Hepatocyte (in vitro differentiated cells): Measurements from ENCODE around the gene HEATR5A. TPM values are rescaled to one million over a fixed set of nuclear protein-coding genes. Genes with fewer than 3 reads are reported as not detected.
A peak's percentile ranks its signal among the peaks of the same experiment; 100 is the strongest.

Experiments
- DNase-seq: peaks from one replicate; pipeline ENCODE4 v3.0.0-alpha.2; 2016; ENCODE audit warnings: low spot score
- H2AFZ ChIP-seq: fragments of 200-600 bp; sonication (generic); 2 replicates; pipeline ENCODE4 v1.6.0; 2016; ENCODE audit warnings: antibody characterized with exemption, mild to moderate bottlenecking
- H3K27ac ChIP-seq: fragments of 200-600 bp; sonication (generic); 2 replicates; pipeline ENCODE4 v1.5.1; 2016; ENCODE audit warnings: mild to moderate bottlenecking
- H3K27me3 ChIP-seq: fragments of 200-600 bp; sonication (generic); 2 replicates; pipeline ENCODE4 v1.6.1; 2016
- H3K36me3 ChIP-seq: fragments of 200-600 bp; sonication (generic); replicated peaks from 2 replicates; pipeline ENCODE4 v1.5.1; 2016; ENCODE audit warnings: low read depth; ENCODE audit not compliant: insufficient read depth
- H3K4me1 ChIP-seq: fragments of 200-600 bp; sonication (generic); 2 replicates; pipeline ENCODE4 v1.5.1; 2016; ENCODE audit warnings: mild to moderate bottlenecking, moderate library complexity; ENCODE audit not compliant: insufficient read depth
- H3K4me2 ChIP-seq: fragments of 200-600 bp; sonication (generic); 2 replicates; pipeline ENCODE4 v1.6.0; 2016
- H3K4me3 ChIP-seq: fragments of 200-600 bp; sonication (generic); 2 replicates; pipeline ENCODE4 v1.5.1; 2016; ENCODE audit warnings: mild to moderate bottlenecking
- H3K79me2 ChIP-seq: fragments of 200-600 bp; sonication (generic); 2 replicates; pipeline ENCODE4 v1.6.0; 2017; ENCODE audit warnings: mild to moderate bottlenecking
- H3K9me2 ChIP-seq: fragments of 200-600 bp; sonication (generic); replicated peaks from 2 replicates; pipeline ENCODE4 v1.6.0; 2017; ENCODE audit warnings: mild to moderate bottlenecking; ENCODE audit not compliant: insufficient read depth
- H3K9me3 ChIP-seq: fragments of 200-600 bp; sonication (generic); 2 replicates; pipeline ENCODE4 v1.5.1; 2016; ENCODE audit warnings: low read depth, mild to moderate bottlenecking
- H4K20me1 ChIP-seq: fragments of 200-600 bp; sonication (generic); 2 replicates; pipeline ENCODE4 v1.6.0; 2016; ENCODE audit warnings: mild to moderate bottlenecking; ENCODE audit not compliant: insufficient read depth, poor library complexity, severe bottlenecking
- EZH2 ChIP-seq: fragments of 200-600 bp; sonication (generic); IDR thresholded peaks from 2 replicates; pipeline ENCODE4 v1.6.1; 2016; ENCODE audit warnings: antibody characterized with exemption, mild to moderate bottlenecking, borderline replicate concordance
- EZH2phosphoT487 ChIP-seq: fragments of 200-600 bp; sonication (generic); IDR thresholded peaks from one replicate; pipeline ENCODE4 v1.6.1; 2018; ENCODE audit warnings: antibody characterized with exemption, mild to moderate bottlenecking, low read depth, moderate library complexity; ENCODE audit not compliant: unreplicated experiment, severe bottlenecking
- WGBS: methylation state at CpG from one replicate; pipeline ENCODE4 v1.1.6; 2016; ENCODE audit warnings: low lambda C conversion rate; ENCODE audit errors: missing lambda C conversion rate; 5-methylcytosine and 5-hydroxymethylcytosine counted together
- polyA plus RNA-seq: library from polyadenylated mRNA; unstranded; fragments of >200 nt; fragmentation: Nextera tagmentation; extraction: Ambion mirVana; gene quantifications from 2 replicates; pipeline ENCODE4 v1.2.1, GENCODE V29; 2016
- total RNA-seq: library from RNA; depleted of rRNA; stranded (reverse); fragments of >200 nt; gene quantifications from 2 replicates; pipeline ENCODE4 v1.2.3, GENCODE V29; 2014
- TF ChIP-seq, protein P1 (sequence below): fragments of 200-600 bp; sonication (generic); IDR thresholded peaks from 2 replicates; pipeline ENCODE4 v1.5.1; 2016; ENCODE audit warnings: antibody characterized with exemption, mild to moderate bottlenecking; ENCODE audit not compliant: poor library complexity

The HEATR5A gene
- total and polyA plus RNA-seq, 2 experiments from 2014 or later: 17.9 to 25.3 TPM

DNA sequence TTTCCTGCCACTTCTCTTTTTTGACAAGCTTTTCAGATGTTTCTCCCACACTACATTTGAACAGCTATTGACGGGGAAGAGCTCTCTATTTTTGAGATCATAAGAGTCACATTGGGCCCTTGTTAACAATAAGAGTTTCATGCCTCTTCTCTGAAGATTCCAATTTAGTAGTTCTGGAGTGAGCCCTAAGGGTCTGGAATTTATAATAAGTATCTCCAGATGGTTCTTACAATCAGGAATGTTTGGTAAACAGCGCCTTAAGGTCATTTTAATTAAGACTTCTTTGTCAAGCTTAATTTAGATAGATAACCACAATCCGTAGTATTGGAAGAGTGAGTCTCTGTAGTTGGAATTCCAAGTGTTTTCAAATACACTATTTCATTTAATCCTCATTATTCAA is 152.1 kb downstream of the HEATR5A start:
- 90% methylated on average over 3 of the region's 3 CpGs for WGBS
- no peak overlapping the region for H2AFZ ChIP-seq
- H4K20me1 ChIP-seq: no peaks in the 10 kb centered on the region
- H3K9me2 ChIP-seq: no peaks in the 10 kb centered on the region
- H3K9me3 ChIP-seq: no peaks in the 10 kb centered on the region
- H3K36me3 ChIP-seq: no peaks in the 10 kb centered on the region
- no peaks in the 10 kb centered on the region for H3K79me2 ChIP-seq
- DNase-seq: no peak
- no peak for TF ChIP-seq EZH2
- TF ChIP-seq EZH2phosphoT487: no peak
- TF ChIP-seq, protein P1, sequence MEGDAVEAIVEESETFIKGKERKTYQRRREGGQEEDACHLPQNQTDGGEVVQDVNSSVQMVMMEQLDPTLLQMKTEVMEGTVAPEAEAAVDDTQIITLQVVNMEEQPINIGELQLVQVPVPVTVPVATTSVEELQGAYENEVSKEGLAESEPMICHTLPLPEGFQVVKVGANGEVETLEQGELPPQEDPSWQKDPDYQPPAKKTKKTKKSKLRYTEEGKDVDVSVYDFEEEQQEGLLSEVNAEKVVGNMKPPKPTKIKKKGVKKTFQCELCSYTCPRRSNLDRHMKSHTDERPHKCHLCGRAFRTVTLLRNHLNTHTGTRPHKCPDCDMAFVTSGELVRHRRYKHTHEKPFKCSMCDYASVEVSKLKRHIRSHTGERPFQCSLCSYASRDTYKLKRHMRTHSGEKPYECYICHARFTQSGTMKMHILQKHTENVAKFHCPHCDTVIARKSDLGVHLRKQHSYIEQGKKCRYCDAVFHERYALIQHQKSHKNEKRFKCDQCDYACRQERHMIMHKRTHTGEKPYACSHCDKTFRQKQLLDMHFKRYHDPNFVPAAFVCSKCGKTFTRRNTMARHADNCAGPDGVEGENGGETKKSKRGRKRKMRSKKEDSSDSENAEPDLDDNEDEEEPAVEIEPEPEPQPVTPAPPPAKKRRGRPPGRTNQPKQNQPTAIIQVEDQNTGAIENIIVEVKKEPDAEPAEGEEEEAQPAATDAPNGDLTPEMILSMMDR: no peak
- H3K4me3 ChIP-seq: no peak overlapping the region
- no peaks in the 10 kb centered on the region for H3K27me3 ChIP-seq
- H3K4me1 ChIP-seq: no peaks in the 10 kb centered on the region
- no peak overlapping the region for H3K4me2 ChIP-seq
- no peak overlapping the region for H3K27ac ChIP-seq

DNA sequence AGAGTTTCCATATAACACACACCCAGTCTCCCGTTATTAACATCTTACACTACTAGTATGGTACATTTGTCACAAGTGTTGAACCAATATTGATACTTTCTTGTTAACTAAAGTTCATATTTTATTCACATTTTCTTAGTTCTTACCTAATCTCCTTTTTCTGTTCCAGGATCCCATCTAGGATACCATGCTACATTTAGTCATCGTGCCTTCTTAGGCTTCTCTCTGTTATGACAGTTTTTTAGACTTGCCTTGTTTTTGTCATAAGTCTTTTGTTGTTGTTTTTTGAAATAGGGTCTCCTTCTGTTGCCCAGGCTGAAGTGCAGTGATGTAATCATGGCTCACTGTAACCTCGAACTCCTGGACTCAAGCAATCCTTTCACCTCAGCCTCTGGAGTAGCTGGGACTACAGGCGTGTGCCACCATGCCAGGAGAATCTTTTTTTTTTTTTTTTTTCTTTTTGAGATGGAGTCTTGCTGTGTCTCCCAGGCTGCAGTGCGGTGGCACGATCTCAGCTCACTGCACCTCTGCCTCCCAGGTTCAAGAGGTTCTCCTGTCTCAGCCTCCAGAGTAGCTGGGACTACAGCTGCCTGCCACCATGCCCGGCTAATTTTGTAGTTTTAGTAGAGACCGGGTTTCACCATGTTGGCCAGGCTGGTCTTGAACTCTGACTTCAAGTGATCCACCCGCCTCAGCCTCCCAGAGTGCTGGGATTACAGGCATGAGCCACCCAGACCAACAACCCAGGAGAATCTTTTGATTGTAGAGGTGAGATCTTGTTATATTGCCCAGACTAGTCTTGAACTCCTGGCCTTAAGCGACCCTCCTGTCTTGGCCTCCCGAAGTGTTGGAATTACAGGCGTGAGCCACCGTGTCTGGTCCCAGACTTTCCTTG is 153.7 kb downstream of the HEATR5A start:
- TF ChIP-seq, protein P1: no peak
- no peak for TF ChIP-seq EZH2phosphoT487
- TF ChIP-seq EZH2: no peak
- 95% methylated on average over 13 of the region's 13 CpGs for WGBS
- H3K27ac ChIP-seq: peak overlapping the region; percentile 61

DNA sequence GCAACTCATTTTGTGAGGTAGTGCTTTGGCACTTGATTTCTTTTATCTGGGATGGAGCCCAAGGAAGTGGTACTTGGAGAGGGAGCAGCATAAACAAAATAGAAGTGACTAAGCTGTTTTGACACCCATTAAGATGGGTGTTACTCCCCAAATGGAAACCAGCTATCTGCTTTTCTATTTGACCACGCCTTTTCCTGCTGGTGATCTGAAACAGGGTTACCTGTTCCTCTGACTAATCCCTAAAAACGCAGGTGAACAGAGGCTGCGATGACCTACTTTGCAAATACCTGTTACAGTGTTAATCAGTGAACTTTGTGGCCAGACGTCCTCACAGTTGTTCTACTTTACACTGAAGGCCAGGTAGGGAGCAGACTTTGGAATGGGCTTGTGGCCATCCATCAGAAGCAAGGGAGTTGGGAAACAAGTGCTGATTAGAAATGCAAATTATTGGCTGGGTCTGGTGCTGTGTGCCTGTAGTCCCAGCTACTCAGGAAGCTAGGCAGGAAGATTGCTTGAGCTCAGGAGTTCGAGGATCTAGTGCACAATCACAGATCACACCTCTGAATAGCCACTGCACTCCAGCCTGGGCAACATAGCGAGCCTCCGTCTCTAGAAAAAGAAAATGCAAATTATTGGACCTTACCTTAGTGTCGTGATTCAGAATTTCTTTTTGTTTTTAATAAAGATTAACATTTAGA is 154.5 kb downstream of the HEATR5A start:
- no peaks in the 10 kb centered on the region for H3K9me3 ChIP-seq
- no peak overlapping the region for H2AFZ ChIP-seq
- H3K27ac ChIP-seq: peak overlapping the region; percentile 61
- no peak overlapping the region for H3K4me3 ChIP-seq
- TF ChIP-seq EZH2 (no peak), EZH2phosphoT487 (no peak)
- TF ChIP-seq, protein P1: no peak
- H3K27me3 ChIP-seq: no peaks in the 10 kb centered on the region
- H3K4me2 ChIP-seq: no peak overlapping the region
- H3K36me3 ChIP-seq: no peaks in the 10 kb centered on the region
- no peaks in the 10 kb centered on the region for H3K4me1 ChIP-seq
- H3K9me2 ChIP-seq: no peaks in the 10 kb centered on the region
- no peaks in the 10 kb centered on the region for H4K20me1 ChIP-seq
- H3K79me2 ChIP-seq: no peaks in the 10 kb centered on the region
- DNase-seq: peak; percentile 68
- WGBS: 77% methylated on average over 8 of the region's 8 CpGs

More for the DNA sequence above, 153.7 kb downstream of the HEATR5A start:
- Histone ChIP-seq H3K36me3 (no peaks in the 10 kb centered on the region), H3K27me3 (no peaks in the 10 kb centered on the region), H4K20me1 (no peaks in the 10 kb centered on the region), H3K4me2 (no peak overlapping the region), H3K9me2 (no peaks in the 10 kb centered on the region), H3K9me3 (no peaks in the 10 kb centered on the region), H3K79me2 (no peaks in the 10 kb centered on the region), H3K4me3 (no peak overlapping the region), H2AFZ (no peak overlapping the region), H3K4me1 (no peaks in the 10 kb centered on the region)
- DNase-seq: no peak
